ENCODE measurements around the gene HAPSTR1.
"Not testable (repeated sequence)": the region's sequence is repeated elsewhere in the genome, so short reads cannot be mapped to it uniquely, and the experiment has no call there.

Gene HAPSTR1

GRCh38 chr16:9090960-9091866 lies at the start of gene HAPSTR1:
Gene HAPSTR1, plus strand, starts transcription at chr16:9091644. Its CDS starts 401 bp downstream, at chr16:9092045.
- peak; percentile 98 for DNase-seq (ENCODE audit: low read depth)

GRCh38 chr16:9042533-9042932 lies 48.9 kb upstream of the HAPSTR1 start:
- no peak for DNase-seq (ENCODE audit: low read depth)

GRCh38 chr16:9042964-9043680 lies 48.3 kb upstream of the HAPSTR1 start:
- no peak for DNase-seq (ENCODE audit: low read depth)

GRCh38 chr16:9045562-9045961 lies 45.9 kb upstream of the HAPSTR1 start:
- DNase-seq (ENCODE audit: low read depth) = not testable (repeated sequence)

GRCh38 chr16:9046667-9047055 lies 44.8 kb upstream of the HAPSTR1 start:
- no peak for DNase-seq (ENCODE audit: low read depth)

- peak; percentile 36 for DNase-seq (ENCODE audit: low read depth)
These were observed 43.6 kb upstream of the HAPSTR1 start for GRCh38 chr16:9047689-9048301.

- DNase-seq (ENCODE audit: low read depth) = no peak
These were observed 43.1 kb upstream of the HAPSTR1 start for GRCh38 chr16:9048302-9048700.

GRCh38 chr16:9049241-9049640 lies 42.2 kb upstream of the HAPSTR1 start:
- no peak for DNase-seq (ENCODE audit: low read depth)

- DNase-seq (ENCODE audit: low read depth) = no peak
These were observed 41.2 kb upstream of the HAPSTR1 start for GRCh38 chr16:9050102-9050830.

- DNase-seq (ENCODE audit: low read depth) = no peak
These were observed 38.3 kb upstream of the HAPSTR1 start for GRCh38 chr16:9053006-9053601.

- no peak for DNase-seq (ENCODE audit: low read depth)
These were observed 37.0 kb upstream of the HAPSTR1 start for GRCh38 chr16:9054460-9054859.

GRCh38 chr16:9055115-9055514 lies 36.3 kb upstream of the HAPSTR1 start:
- no peak for DNase-seq (ENCODE audit: low read depth)

- no peak for DNase-seq (ENCODE audit: low read depth)
These were observed 35.8 kb upstream of the HAPSTR1 start for GRCh38 chr16:9055661-9056060.

GRCh38 chr16:9056061-9056460 lies 35.4 kb upstream of the HAPSTR1 start:
- no peak for DNase-seq (ENCODE audit: low read depth)

- no peak for DNase-seq (ENCODE audit: low read depth)
These were observed 33.2 kb upstream of the HAPSTR1 start for GRCh38 chr16:9058211-9058610.

GRCh38 chr16:9060225-9060624 lies 31.2 kb upstream of the HAPSTR1 start:
- DNase-seq (ENCODE audit: low read depth) = no peak

- DNase-seq (ENCODE audit: low read depth) = no peak
These were observed 30.1 kb upstream of the HAPSTR1 start for GRCh38 chr16:9061358-9061813.

GRCh38 chr16:9062301-9062700 lies 29.1 kb upstream of the HAPSTR1 start:
- no peak for DNase-seq (ENCODE audit: low read depth)

- DNase-seq (ENCODE audit: low read depth) = no peak
These were observed 26.4 kb upstream of the HAPSTR1 start for GRCh38 chr16:9065077-9065476.

GRCh38 chr16:9068886-9069285 lies 22.6 kb upstream of the HAPSTR1 start:
- no peak for DNase-seq (ENCODE audit: low read depth)

- DNase-seq (ENCODE audit: low read depth) = no peak
These were observed 21.2 kb upstream of the HAPSTR1 start for GRCh38 chr16:9070254-9070653.

- no peak for DNase-seq (ENCODE audit: low read depth)
These were observed 20.1 kb upstream of the HAPSTR1 start for GRCh38 chr16:9071377-9071776.
